B cell (primary cell): ENCODE results near the gene MNT. TPM values are rescaled to one million over a fixed set of nuclear protein-coding genes. Genes with fewer than 3 reads are reported as not detected.
"Not testable (repeated sequence)": the region's sequence is repeated elsewhere in the genome, so short reads cannot be mapped to it uniquely, and the experiment has no call there.

Experiments used
- ATAC-seq: fragments of 200-7000 bp; cut with Tn5 transposase; one replicate; pipeline ENCODE4 v1.10.0; 2021; ENCODE audit warnings: low read depth, mild to moderate bottlenecking, moderate number of reproducible peaks, moderate library complexity
- CTCF ChIA-PET: fragments of 350-600 bp; sonication (Branson Sonifier 250); formaldehyde crosslinking; loops from one replicate; lab custom pipeline; 2021; ENCODE audit warnings: antibody characterized with exemption, inconsistent platforms; lab: Charles Lee
- POLR2A ChIA-PET: fragments of 350-600 bp; sonication (Branson Sonifier 250); formaldehyde crosslinking; loops from one replicate; lab custom pipeline; 2021; ENCODE audit warnings: antibody characterized with exemption; lab: Charles Lee
- DNase-seq: peaks from one replicate; pipeline ENCODE4 v3.0.0; 2013
- H2AFZ ChIP-seq: 2 replicates; pipeline ENCODE4 v1.6.1; 2012; ENCODE audit warnings: mild to moderate bottlenecking, low read depth, low read length; ENCODE audit not compliant: insufficient read depth, poor library complexity, severe bottlenecking
- H3K27ac ChIP-seq, 2 donors: 1 replicate in 1 of 2; 2 replicates in 1 of 2; pipeline ENCODE4 v1.5.1; 2012 to 2013; ENCODE audit warnings: low read length in 2 of 2, mild to moderate bottlenecking in 2 of 2, moderate library complexity in 1 of 2
- H3K27me3 ChIP-seq, 4 experiments: fragments of 200-600 bp in 1 of 4; sonication (generic) in 1 of 4; replicated peaks in 1 of 4; 1 replicate in 2 of 4; 2 replicates in 2 of 4; pipeline versions ENCODE4 v1.6.1 to v1.7.0; 2013 to 2016; ENCODE audit warnings: low read length in 3 of 4, mild to moderate bottlenecking in 2 of 4, mixed read lengths in 1 of 4, moderate library complexity in 1 of 4; ENCODE audit not compliant: insufficient read depth in 4 of 4, control insufficient read depth in 3 of 4; ENCODE audit errors: control extremely low read depth in 1 of 4
- H3K36me3 ChIP-seq, 2 experiments: replicated peaks in 1 of 2; 1 replicate in 1 of 2; 2 replicates in 1 of 2; pipeline versions ENCODE4 v1.6.1 to v1.7.1; 2013; ENCODE audit warnings: low read length in 1 of 2; ENCODE audit not compliant: insufficient read depth in 2 of 2, control insufficient read depth in 1 of 2; ENCODE audit errors: control extremely low read depth in 1 of 2, extremely low read depth in 1 of 2
- H3K4me1 ChIP-seq, 2 donors: fragments of 200-600 bp in 1 of 2; sonication (generic) in 1 of 2; 1 replicate in 1 of 2; 2 replicates in 1 of 2; pipeline versions ENCODE4 v1.5.1 to v1.6.1; 2013 to 2017; ENCODE audit warnings: low read length in 2 of 2; ENCODE audit not compliant: control insufficient read depth in 2 of 2, insufficient read depth in 2 of 2
- H3K4me2 ChIP-seq: replicated peaks from 2 replicates; pipeline ENCODE3; 2012; ENCODE audit warnings: mild to moderate bottlenecking, low read depth, low read length; ENCODE audit not compliant: poor library complexity, severe bottlenecking
- H3K4me3 ChIP-seq, 5 experiments: fragments of 200-600 bp in 1 of 5; sonication (generic) in 1 of 5; 1 replicate in 3 of 5; 2 replicates in 2 of 5; pipeline versions ENCODE4 v1.5.1 to v1.7.0; 2011 to 2016; ENCODE audit warnings: low read length in 4 of 5, mild to moderate bottlenecking in 4 of 5, low read depth in 2 of 5, control low read depth in 1 of 5, moderate library complexity in 1 of 5; ENCODE audit not compliant: insufficient read depth in 1 of 5; ENCODE audit errors: control extremely low read depth in 1 of 5, extremely low read depth in 1 of 5
- H3K79me2 ChIP-seq: fragments of 200-600 bp; sonication (generic); one replicate; pipeline ENCODE4 v1.6.0; 2016; ENCODE audit warnings: low read length; ENCODE audit not compliant: control insufficient read depth, insufficient read depth
- H3K9ac ChIP-seq: fragments of 200-600 bp; sonication (generic); 2 replicates; pipeline ENCODE4 v1.6.1; 2017; ENCODE audit warnings: mild to moderate bottlenecking, low read length, moderate library complexity
- H3K9me3 ChIP-seq, 3 donors: one replicate each; pipeline versions ENCODE4 v1.6.1 to v1.7.1; 2013; ENCODE audit warnings: low read length in 2 of 3; ENCODE audit not compliant: control insufficient read depth in 2 of 3, insufficient read depth in 1 of 3; ENCODE audit errors: control extremely low read depth in 1 of 3
- H4K20me1 ChIP-seq: 2 replicates; pipeline ENCODE4 v1.6.0; 2012; ENCODE audit warnings: mild to moderate bottlenecking, low read length; ENCODE audit not compliant: insufficient read depth, control insufficient read depth, poor library complexity, severe bottlenecking
- H3K27ac Mint-ChIP-seq: one replicate; pipeline ENCODE4 v1.8.0; 2021; ENCODE audit warnings: mixed read lengths
- H3K27me3 Mint-ChIP-seq: one replicate; pipeline ENCODE4 v1.8.0; 2021; ENCODE audit warnings: mixed read lengths
- H3K4me1 Mint-ChIP-seq: one replicate; pipeline ENCODE4 v1.8.0; 2021; ENCODE audit warnings: mixed read lengths
- H3K4me3 Mint-ChIP-seq: one replicate; pipeline ENCODE4 v1.8.0; 2021; ENCODE audit warnings: mixed read lengths
- H3K9me3 Mint-ChIP-seq: one replicate; pipeline ENCODE4 v1.8.0; 2022; ENCODE audit warnings: mixed read lengths; ENCODE audit not compliant: insufficient read depth
- CTCF ChIP-seq: fragments of 200-600 bp; IDR thresholded peaks from one replicate; pipeline ENCODE4 v1.8.0; 2022; ENCODE audit warnings: antibody characterized with exemption, mild to moderate bottlenecking
- EZH2 ChIP-seq: IDR thresholded peaks from 2 replicates; pipeline ENCODE4 v1.6.1; 2012; ENCODE audit warnings: borderline replicate concordance, low read depth, mild to moderate bottlenecking, moderate library complexity, low read length; ENCODE audit not compliant: insufficient read depth, poor library complexity, severe bottlenecking
- WGBS: methylation state at CpG from one replicate; pipeline ENCODE4 v1.1.5; 2013; ENCODE audit warnings: missing lambda C conversion rate; ENCODE audit not compliant: insufficient coverage; 5-methylcytosine and 5-hydroxymethylcytosine counted together
- intact Hi-C: fragments of 100-400 bp; cut with micrococcal nuclease; formaldehyde crosslinking; loops from one replicate; pipeline ENCODE4 v1.10.0; 2022
- polyA plus RNA-seq: library from polyadenylated mRNA; depleted of rRNA; stranded (reverse); fragments of >200 nt; gene quantifications from 2 replicates; pipeline ENCODE4 v1.2.3, GENCODE V29; 2012
- total RNA-seq, 2 donors: library from RNA; stranded (reverse); fragments of 120-200 nt in 1 of 2; gene quantifications; 1 replicate in 1 of 2; 2 replicates in 1 of 2; pipeline versions ENCODE4 v1.2.3 to v1.2.4, GENCODE V29; 2013 to 2022

MNT gene
- total and polyA plus RNA-seq, 2 donors (not counting 1 experiment from before 2014, with no cell fraction given), result 20.0 to 68.5 TPM

- Histone ChIP-seq H3K4me3 (no peak overlapping the region), H3K36me3 (peaks cover 0 to 6% of the 10 kb centered on the region in 2 experiments), H3K79me2 (no peaks in the 10 kb centered on the region), H3K4me2 (no peak overlapping the region), H3K9ac (no peak overlapping the region), H3K27me3 (no peaks in the 10 kb centered on the region), H3K9me3 (peaks cover 0 to 7% (median 0%) of the 10 kb centered on the region in 3 donors), H4K20me1 (no peaks in the 10 kb centered on the region), H3K4me1 (no peaks in the 10 kb centered on the region), H3K27ac (no peak overlapping the region), H2AFZ (no peak overlapping the region)
- H3K4me1 Mint-ChIP-seq, result no peaks in the 10 kb centered on the region
- TF ChIP-seq CTCF, result no peak
- TF ChIP-seq EZH2, result no peak
- ChIA-PET CTCF (no interaction called here), POLR2A (no interaction called here)
- ATAC-seq (no peak), DNase-seq (no peak)
- intact Hi-C loops, result no loop called here
- H3K27ac Mint-ChIP-seq, result no peak overlapping the region
- 60% methylated on average over 2 of the region's 5 CpGs for WGBS
- H3K9me3 Mint-ChIP-seq, result peaks cover 3% of the 10 kb centered on the region
- no peak overlapping the region for H3K4me3 Mint-ChIP-seq
- H3K27me3 Mint-ChIP-seq, result no peaks in the 10 kb centered on the region
These were observed 49.3 kb upstream of the MNT start for GRCh38 chr17:2450016-2450650.

GRCh38 chr17:2449486-2449885 is 48.6 kb upstream of the MNT start:
- Histone ChIP-seq H3K27me3 (no peaks in the 10 kb centered on the region), H3K4me2 (no peak overlapping the region), H3K4me3 (no peak overlapping the region), H3K9me3 (peaks cover 0 to 7% (median 0%) of the 10 kb centered on the region in 3 donors), H3K79me2 (no peaks in the 10 kb centered on the region), H3K9ac (no peak overlapping the region), H2AFZ (no peak overlapping the region), H4K20me1 (no peaks in the 10 kb centered on the region), H3K27ac (no peak overlapping the region), H3K36me3 (peaks cover 0 to 5% of the 10 kb centered on the region in 2 experiments), H3K4me1 (no peaks in the 10 kb centered on the region)
- DNase-seq (no peak), ATAC-seq (no peak)
- H3K9me3 Mint-ChIP-seq, result peaks cover 3% of the 10 kb centered on the region
- no peaks in the 10 kb centered on the region for H3K27me3 Mint-ChIP-seq
- WGBS, result 100% methylated on average over 1 of the region's 2 CpGs
- no peak overlapping the region for H3K4me3 Mint-ChIP-seq
- POLR2A ChIA-PET, result no interaction called here
- no peaks in the 10 kb centered on the region for H3K4me1 Mint-ChIP-seq
- H3K27ac Mint-ChIP-seq, result no peak overlapping the region
- CTCF ChIA-PET, result no interaction called here
- TF ChIP-seq CTCF (no peak), EZH2 (no peak)
- intact Hi-C loops, result no loop called here

- H3K4me1 Mint-ChIP-seq, H3K36me3 ChIP-seq, H3K27ac ChIP-seq, H3K9ac ChIP-seq, H3K4me1 ChIP-seq, H3K9me3 ChIP-seq, H4K20me1 ChIP-seq, H3K27ac Mint-ChIP-seq, H3K27me3 Mint-ChIP-seq, intact Hi-C loops, H2AFZ ChIP-seq, H3K27me3 ChIP-seq, H3K4me2 ChIP-seq, POLR2A ChIA-PET, ATAC-seq, DNase-seq, H3K9me3 Mint-ChIP-seq, CTCF ChIA-PET, H3K4me3 ChIP-seq, H3K4me3 Mint-ChIP-seq, H3K79me2 ChIP-seq: not testable (repeated sequence)
- no CpG with 5 or more reads among the region's 29 CpGs for WGBS
These were observed 46.6 kb upstream of the MNT start for GRCh38 chr17:2447479-2447878.
